Endometrium (tissue), 2 donors: ENCODE data around the gene SNRPN.
"Not testable (repeated sequence)": the region's sequence is repeated elsewhere in the genome, so short reads cannot be mapped to it uniquely, and the experiment has no call there.

Experiments used
- FAIRE-seq: peaks from 2 replicates; lab custom pipeline; 2012; peaks lifted over from hg19 to GRCh38; lab: Jason Lieb, UNC
- donor health status: control.
- donor health status: control.

The SNRPN gene

GRCh38 chr15:24954783-24955530 lies at the start of gene SNRPN, which contains the start of gene SNURF:
Gene SNRPN (plus strand): TSS chr15:24954987. CDS start chr15:24974454, 19,467 bp downstream.
Gene SNURF (plus strand): TSS chr15:24954987. CDS start chr15:24955049, 62 bp downstream.
- no peak for FAIRE-seq

- FAIRE-seq, result no peak
These were observed 38.3 kb upstream of the SNRPN start for GRCh38 chr15:24916305-24917009.

GRCh38 chr15:24917431-24917830 lies 37.4 kb upstream of the SNRPN start:
- no peak for FAIRE-seq

GRCh38 chr15:24919446-24919845 lies 35.3 kb upstream of the SNRPN start:
- no peak for FAIRE-seq

- not testable (repeated sequence) for FAIRE-seq
These were observed 32.0 kb upstream of the SNRPN start for GRCh38 chr15:24922781-24923180.

GRCh38 chr15:24924153-24924552 lies 30.6 kb upstream of the SNRPN start:
- no peak for FAIRE-seq

GRCh38 chr15:24924621-24925020 lies 30.2 kb upstream of the SNRPN start:
- no peak for FAIRE-seq

- not testable (repeated sequence) for FAIRE-seq
These were observed 22.7 kb upstream of the SNRPN start for GRCh38 chr15:24931874-24932732.

- FAIRE-seq, result no peak
These were observed 21.1 kb upstream of the SNRPN start for GRCh38 chr15:24933716-24934115.

GRCh38 chr15:24938224-24938623 lies 16.6 kb upstream of the SNRPN start:
- not testable (repeated sequence) for FAIRE-seq

GRCh38 chr15:24940236-24940635 lies 14.6 kb upstream of the SNRPN start:
- FAIRE-seq, result no peak

GRCh38 chr15:24943361-24943760 lies 11.4 kb upstream of the SNRPN start:
- no peak for FAIRE-seq

- FAIRE-seq, result no peak
These were observed 9.8 kb upstream of the SNRPN start for GRCh38 chr15:24944954-24945353.

- FAIRE-seq, result no peak
These were observed 9.1 kb upstream of the SNRPN start for GRCh38 chr15:24945711-24946110.

- no peak for FAIRE-seq
These were observed 6.3 kb upstream of the SNRPN start for GRCh38 chr15:24948495-24948894.

- FAIRE-seq, result no peak
These were observed 739 bp downstream of the SNRPN start for GRCh38 chr15:24955531-24955921.

- FAIRE-seq, result no peak
These were observed 1.5 kb downstream of the SNRPN start for GRCh38 chr15:24956111-24956838.

- FAIRE-seq, result no peak
These were observed 2.9 kb downstream of the SNRPN start for GRCh38 chr15:24957691-24958090.

GRCh38 chr15:24961967-24962366 lies 7.2 kb downstream of the SNRPN start:
- FAIRE-seq, result no peak

- no peak for FAIRE-seq
These were observed 8.1 kb downstream of the SNRPN start for GRCh38 chr15:24962880-24963279.

- no peak for FAIRE-seq
These were observed 11.7 kb downstream of the SNRPN start for GRCh38 chr15:24966364-24967103.
